ENCODE results near the gene FBF1. TPM values are rescaled to one million over a fixed set of nuclear protein-coding genes. Genes with fewer than 3 reads are reported as not detected.

Gene FBF1
- total and polyA plus RNA-seq, 9 of the 15 experiments (the other 6 are each of a cell fraction or from before 2014, with no cell fraction given): 0.46 to 14.9 (median 7.5) TPM

GRCh38 chr17:75940727-75941441, at the start of gene FBF1 (continued):
- TF ChIP-seq ZNF24 (IDR thresholded peaks at IDR 0.05): no peak
- TF ChIP-seq, protein P1, sequence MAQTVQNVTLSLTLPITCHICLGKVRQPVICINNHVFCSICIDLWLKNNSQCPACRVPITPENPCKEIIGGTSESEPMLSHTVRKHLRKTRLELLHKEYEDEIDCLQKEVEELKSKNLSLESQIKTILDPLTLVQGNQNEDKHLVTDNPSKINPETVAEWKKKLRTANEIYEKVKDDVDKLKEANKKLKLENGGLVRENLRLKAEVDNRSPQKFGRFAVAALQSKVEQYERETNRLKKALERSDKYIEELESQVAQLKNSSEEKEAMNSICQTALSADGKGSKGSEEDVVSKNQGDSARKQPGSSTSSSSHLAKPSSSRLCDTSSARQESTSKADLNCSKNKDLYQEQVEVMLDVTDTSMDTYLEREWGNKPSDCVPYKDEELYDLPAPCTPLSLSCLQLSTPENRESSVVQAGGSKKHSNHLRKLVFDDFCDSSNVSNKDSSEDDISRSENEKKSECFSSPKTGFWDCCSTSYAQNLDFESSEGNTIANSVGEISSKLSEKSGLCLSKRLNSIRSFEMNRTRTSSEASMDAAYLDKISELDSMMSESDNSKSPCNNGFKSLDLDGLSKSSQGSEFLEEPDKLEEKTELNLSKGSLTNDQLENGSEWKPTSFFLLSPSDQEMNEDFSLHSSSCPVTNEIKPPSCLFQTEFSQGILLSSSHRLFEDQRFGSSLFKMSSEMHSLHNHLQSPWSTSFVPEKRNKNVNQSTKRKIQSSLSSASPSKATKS (CRISPR knock-in tag; IDR thresholded peaks at IDR 0.05): no peak
- no peak for TF ChIP-seq ZNF75A (CRISPR knock-in tag; IDR thresholded peaks at IDR 0.05)
- no peak for TF ChIP-seq SMARCB1 (IDR thresholded peaks at IDR 0.05; ENCODE audit: insufficient read length, low read depth)
- TF ChIP-seq EP400 (IDR thresholded peaks at IDR 0.05): peak; percentile 34; the same call in 1 of the 2 replicates
- peak; percentile 76; the same call in 1 of the 2 replicates for TF ChIP-seq CTBP1 (IDR thresholded peaks at IDR 0.05; ENCODE audit: borderline replicate concordance)
- TF ChIP-seq DEAF1 (CRISPR knock-in tag; IDR thresholded peaks at IDR 0.05): no peak
- TF ChIP-seq, protein P2, sequence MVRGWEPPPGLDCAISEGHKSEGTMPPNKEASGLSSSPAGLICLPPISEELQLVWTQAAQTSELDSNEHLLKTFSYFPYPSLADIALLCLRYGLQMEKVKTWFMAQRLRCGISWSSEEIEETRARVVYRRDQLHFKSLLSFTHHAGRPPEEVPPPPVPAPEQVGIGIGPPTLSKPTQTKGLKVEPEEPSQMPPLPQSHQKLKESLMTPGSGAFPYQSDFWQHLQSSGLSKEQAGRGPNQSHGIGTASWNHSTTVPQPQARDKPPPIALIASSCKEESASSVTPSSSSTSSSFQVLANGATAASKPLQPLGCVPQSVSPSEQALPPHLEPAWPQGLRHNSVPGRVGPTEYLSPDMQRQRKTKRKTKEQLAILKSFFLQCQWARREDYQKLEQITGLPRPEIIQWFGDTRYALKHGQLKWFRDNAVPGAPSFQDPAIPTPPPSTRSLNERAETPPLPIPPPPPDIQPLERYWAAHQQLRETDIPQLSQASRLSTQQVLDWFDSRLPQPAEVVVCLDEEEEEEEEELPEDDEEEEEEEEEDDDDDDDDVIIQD (CRISPR knock-in tag; IDR thresholded peaks at IDR 0.05): no peak
- TF ChIP-seq DACH1 (IDR thresholded peaks at IDR 0.05; ENCODE audit: partially characterized antibody): no peak
- no peak for TF ChIP-seq MCM2 (IDR thresholded peaks at IDR 0.05; ENCODE audit: low read depth)
- TF ChIP-seq HNRNPUL1 (IDR thresholded peaks at IDR 0.05; ENCODE audit: low read length): no peak
- no peak for TF ChIP-seq PCBP2 (IDR thresholded peaks at IDR 0.05; ENCODE audit: low read depth, low read length, poor library complexity, severe bottlenecking)
- no peak for TF ChIP-seq FOS (IDR thresholded peaks at IDR 0.05; ENCODE audit: extremely low read depth, insufficient read length)
